GM18873 (cell line): ENCODE data around the gene MTARC2.

Source experiments
- ATAC-seq: cut with Tn5 transposase; IDR thresholded peaks from one replicate; pipeline ENCODE4 v1.9.1; 2021; ENCODE audit warnings: mild to moderate bottlenecking, moderate library complexity, moderate number of reproducible peaks; ENCODE audit not compliant: unreplicated experiment, low FRiP score

The MTARC2 gene

DNA sequence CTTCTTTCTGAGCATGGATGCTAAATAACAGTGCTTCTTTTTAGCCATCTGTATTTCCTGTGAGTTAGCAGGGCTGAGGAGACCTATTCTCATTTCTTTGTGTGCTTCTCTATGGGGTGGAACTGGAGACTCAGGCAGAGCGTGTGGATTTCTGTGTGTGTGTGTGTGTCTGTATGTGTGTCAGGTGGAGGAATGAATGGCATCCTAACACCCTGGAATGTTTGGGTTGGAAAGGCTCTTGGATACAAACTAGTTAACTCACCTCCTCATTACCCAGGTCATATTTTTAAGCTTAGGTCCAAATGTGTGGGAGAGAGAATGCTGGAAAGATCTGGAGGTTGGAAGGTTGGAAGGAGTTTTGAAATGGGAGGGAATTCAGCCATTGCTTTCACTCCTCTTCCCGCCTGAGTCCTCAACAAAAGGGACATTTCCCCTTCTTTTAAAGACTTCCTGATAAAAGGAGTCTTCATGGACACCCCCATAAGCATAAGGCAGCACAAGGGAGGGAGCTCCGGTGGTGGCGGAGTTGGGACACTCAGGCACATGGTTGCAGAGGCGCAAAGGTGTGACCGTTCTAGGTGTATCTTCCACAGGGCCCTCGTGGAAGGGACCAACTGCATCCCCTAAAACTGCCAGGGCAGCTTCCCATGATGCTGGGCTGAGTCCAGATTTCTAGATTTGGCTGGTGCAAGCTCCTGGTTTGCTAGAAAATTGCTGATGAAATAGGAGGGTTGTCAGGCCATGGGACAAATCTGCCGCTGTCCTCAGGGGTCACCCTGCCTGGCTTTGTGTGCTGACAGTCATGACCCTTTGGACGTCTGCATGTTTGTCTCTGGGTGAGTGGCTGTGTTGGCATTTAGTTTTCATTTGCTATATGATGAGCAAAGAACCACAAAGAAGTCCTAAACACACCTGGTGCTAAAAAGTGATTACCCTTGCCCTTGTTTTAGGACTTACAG lies 76.2 kb downstream of the MTARC2 start:
- ATAC-seq, result no peak

DNA sequence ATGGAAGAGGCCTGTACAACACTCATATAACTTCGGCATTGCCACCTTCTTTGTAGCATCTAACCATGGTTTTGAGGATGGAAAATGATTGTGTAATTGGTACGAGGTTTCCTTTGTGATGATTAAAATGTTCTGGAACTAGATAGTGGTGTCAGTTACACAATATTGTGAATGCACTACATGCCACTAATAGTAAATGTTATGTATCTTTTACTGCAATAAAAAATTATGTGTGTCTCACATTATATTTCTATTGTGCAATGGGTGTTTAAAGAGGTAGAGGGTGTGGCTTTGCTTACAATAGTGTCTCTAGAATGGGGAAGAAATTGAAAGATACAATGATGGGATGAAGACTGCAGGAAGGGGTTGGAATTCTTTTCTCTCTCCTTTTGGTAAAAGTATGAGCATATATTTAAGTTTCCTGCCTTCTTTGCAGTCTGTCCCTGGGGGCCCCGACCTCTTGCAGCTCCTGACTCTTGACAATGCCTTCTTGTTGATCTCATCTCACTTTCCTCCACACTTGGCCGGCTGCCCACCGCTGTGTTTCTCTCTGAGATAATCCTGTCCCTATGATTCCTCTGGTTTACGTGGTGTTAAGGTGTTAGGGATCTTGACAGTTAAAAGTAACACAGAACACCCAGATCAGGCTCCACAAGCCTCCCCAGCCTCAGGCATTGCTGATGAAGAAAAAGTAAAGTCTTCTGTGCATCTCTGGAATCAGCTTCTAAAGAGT lies 77.9 kb downstream of the MTARC2 start:
- ATAC-seq, result no peak

DNA sequence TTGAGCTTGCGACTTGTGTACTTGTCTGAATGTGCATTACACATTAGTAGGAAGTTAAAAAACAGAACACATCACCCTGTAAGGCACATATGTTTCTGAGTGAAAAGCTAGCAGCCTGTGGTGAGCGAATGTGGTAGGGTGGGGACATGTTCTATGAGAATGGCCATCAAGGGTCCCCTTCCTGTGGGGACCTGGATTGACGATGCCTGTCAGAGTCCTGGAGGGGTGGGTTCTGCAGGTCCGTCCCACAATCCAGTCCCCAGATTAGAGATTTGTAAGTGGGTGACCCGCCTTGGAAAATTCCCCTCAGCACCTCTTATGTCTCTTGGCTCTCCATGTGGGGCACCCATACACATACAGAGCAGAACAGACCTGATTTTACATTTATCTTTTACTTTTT lies 78.6 kb downstream of the MTARC2 start:
- ATAC-seq, result no peak

DNA sequence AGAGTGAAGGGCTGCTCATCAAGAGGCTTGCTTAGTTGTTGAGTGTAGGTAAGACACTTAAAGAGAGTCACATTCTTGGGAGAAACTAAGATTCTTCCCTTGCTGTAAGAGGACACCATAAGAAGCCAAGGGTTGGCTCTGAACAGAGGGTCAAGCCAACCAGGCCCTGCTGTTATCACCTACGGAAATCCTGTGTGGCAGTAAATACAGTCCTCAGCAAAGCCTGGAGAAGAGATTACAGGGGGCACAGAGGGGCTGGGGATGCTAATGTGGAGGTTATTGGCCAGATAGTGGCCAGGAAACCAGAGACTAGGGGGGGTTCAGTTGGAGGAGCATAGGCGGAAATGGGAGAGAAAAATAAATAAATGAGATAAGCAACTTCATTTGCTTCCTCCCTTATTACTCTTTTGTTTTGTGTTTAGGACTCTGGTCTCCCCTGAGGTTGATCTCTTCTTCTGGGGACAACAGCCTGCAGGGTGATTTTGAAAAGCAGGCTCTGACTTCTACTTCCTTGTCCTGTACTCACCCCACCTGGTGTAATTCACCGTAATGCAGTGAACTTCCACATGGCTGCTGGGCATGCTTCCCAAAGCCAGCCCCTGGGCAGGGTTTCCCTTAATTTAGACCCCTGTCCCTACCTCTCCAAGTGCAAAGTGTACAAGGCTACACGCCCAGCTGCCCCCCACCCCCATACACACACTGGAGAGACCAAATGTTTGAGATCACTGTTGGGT lies 79.5 kb downstream of the MTARC2 start:
- no peak for ATAC-seq

DNA sequence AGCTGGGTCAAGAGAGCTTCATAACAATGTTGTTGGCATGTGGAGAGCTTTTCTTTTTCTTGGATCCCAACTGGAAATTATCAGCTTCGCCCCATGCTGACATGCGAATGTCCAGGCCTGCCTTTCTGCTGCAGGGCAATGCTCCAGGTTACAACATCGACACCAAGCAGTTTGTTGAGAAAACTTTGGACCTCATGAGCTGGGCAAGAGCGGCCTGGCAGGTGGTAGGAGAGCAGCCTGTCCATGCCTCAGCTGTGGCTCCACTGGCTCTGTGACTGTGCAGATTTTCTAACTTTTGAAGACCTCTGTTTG lies 80.0 kb downstream of the MTARC2 start:
- ATAC-seq, result no peak

DNA sequence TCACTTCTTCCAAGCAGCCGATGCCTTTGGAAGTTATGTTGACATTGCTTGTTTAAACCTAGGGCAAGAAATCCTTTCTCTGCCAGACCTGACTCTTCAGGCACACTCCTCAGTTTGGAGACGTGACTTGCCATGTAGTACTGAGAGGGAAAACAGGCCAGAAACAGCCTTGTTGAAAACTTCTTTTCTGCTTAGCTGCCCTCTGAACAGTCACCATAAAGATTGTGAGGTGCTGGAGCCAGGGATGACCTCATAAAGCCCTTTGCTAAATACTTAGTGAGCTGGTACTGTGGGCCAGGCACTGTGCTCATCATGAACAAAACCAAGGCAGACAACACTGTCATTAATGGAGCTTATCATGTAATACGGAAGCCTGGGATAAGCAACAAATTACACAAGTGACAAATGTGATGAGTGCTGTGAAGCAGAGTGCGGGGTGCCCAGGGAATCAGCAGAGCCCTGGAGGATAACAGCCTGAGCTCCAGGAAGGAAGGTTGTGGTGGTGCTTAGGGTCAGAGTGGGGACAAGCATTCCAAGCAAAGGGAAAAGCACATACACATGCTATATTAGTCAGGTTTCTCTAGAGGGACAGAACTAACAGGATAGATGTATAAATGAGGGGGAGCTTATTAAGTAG lies 80.9 kb downstream of the MTARC2 start:
- no peak for ATAC-seq

DNA sequence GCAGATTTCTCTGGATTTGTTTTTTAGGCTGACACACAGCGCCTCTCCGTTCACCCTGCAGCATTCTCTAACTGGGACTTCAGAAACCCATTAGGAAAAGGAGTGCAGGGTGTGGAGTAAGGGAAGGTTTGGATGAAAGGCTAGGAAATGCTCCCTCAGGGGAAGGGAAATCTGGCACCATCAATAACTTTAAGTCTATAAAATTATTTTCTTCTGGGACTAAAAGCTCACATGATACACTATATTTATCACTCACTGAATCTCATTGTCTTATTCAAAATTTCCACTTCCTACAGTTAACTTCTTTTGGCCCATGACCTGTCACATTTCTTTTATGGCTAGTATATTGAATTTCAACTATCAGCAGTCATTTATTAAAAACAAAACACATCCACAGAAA lies 85.3 kb downstream of the MTARC2 start:
- ATAC-seq, result no peak
